NCI-H2107 treated with DMSO at 0.1 percent for 48 hours (cell line): ENCODE data around the gene OMP.
"Not testable (repeated sequence)": the region's sequence is repeated elsewhere in the genome, so short reads cannot be mapped to it uniquely, and the experiment has no call there.

Experiments
- DNase-seq: peaks from one replicate; lab custom pipeline; 2025; ENCODE audit not compliant: unreplicated experiment; lab: John Stamatoyannopoulos, UW

The OMP gene

GRCh38 chr11:77102246-77103210, at the start of gene OMP:
TSS of gene OMP (plus strand) at chr11:77102840. CDS start at chr11:77102840, 0 bp downstream.
- no peak for DNase-seq

GRCh38 chr11:77053217-77054015, 49.2 kb upstream of the OMP start:
- DNase-seq, result no peak

GRCh38 chr11:77054084-77054483, 48.6 kb upstream of the OMP start:
- DNase-seq, result no peak

GRCh38 chr11:77055101-77055561, 47.5 kb upstream of the OMP start:
- no peak for DNase-seq

- DNase-seq, result no peak
These were observed 46.7 kb upstream of the OMP start for GRCh38 chr11:77055913-77056312.

GRCh38 chr11:77056814-77057402, 45.7 kb upstream of the OMP start:
- DNase-seq, result no peak

GRCh38 chr11:77057938-77058474, 44.6 kb upstream of the OMP start:
- no peak for DNase-seq

- no peak for DNase-seq
These were observed 43.7 kb upstream of the OMP start for GRCh38 chr11:77058900-77059299.

- no peak for DNase-seq
These were observed 42.8 kb upstream of the OMP start for GRCh38 chr11:77059806-77060205.

GRCh38 chr11:77060234-77060633, 42.4 kb upstream of the OMP start:
- no peak for DNase-seq

- DNase-seq, result not testable (repeated sequence)
These were observed 41.4 kb upstream of the OMP start for GRCh38 chr11:77061258-77061657.

- no peak for DNase-seq
These were observed 39.7 kb upstream of the OMP start for GRCh38 chr11:77062924-77063323.

GRCh38 chr11:77063407-77063806, 39.2 kb upstream of the OMP start:
- no peak for DNase-seq

- DNase-seq, result no peak
These were observed 38.8 kb upstream of the OMP start for GRCh38 chr11:77063861-77064260.

GRCh38 chr11:77064648-77065217, 37.9 kb upstream of the OMP start:
- DNase-seq, result no peak

GRCh38 chr11:77065878-77066228, 36.8 kb upstream of the OMP start:
- DNase-seq, result no peak

GRCh38 chr11:77066229-77067042, 36.2 kb upstream of the OMP start, which contains the start of gene CAPN5:
TSS of gene CAPN5 (plus strand) at chr11:77066971. CDS start at chr11:77084887, 17,916 bp downstream.
- peak; percentile 30 for DNase-seq

GRCh38 chr11:77067861-77068443, 34.7 kb upstream of the OMP start:
- no peak for DNase-seq
